GM21390 (cell line): ENCODE measurements around the gene SDC3.

ENCODE experiments used
- ATAC-seq: cut with Tn5 transposase; IDR thresholded peaks from one replicate; pipeline ENCODE4 v1.9.1; 2021; ENCODE audit not compliant: unreplicated experiment

SDC3 gene

GRCh38 chr1:30928789-30929134 lies 20.2 kb upstream of the SDC3 start:
- no peak for ATAC-seq

- ATAC-seq: no peak
Observed at GRCh38 chr1:30928171-30928570, 19.6 kb upstream of the SDC3 start.

GRCh38 chr1:30927448-30927847 lies 18.9 kb upstream of the SDC3 start:
- no peak for ATAC-seq

- no peak for ATAC-seq
Observed at GRCh38 chr1:30923597-30923996, 15.0 kb upstream of the SDC3 start.

- no peak for ATAC-seq
Observed at GRCh38 chr1:30920827-30921226, 12.3 kb upstream of the SDC3 start.

- ATAC-seq: no peak
Observed at GRCh38 chr1:30919025-30919881, 10.7 kb upstream of the SDC3 start.

- no peak for ATAC-seq
Observed at GRCh38 chr1:30916296-30916695, 7.7 kb upstream of the SDC3 start.

- ATAC-seq: no peak
Observed at GRCh38 chr1:30915491-30916230, 7.1 kb upstream of the SDC3 start.

- no peak for ATAC-seq
Observed at GRCh38 chr1:30914931-30915330, 6.4 kb upstream of the SDC3 start.

GRCh38 chr1:30914587-30914922 lies 6.0 kb upstream of the SDC3 start:
- ATAC-seq: no peak

- ATAC-seq: no peak
Observed at GRCh38 chr1:30912913-30913652, 4.5 kb upstream of the SDC3 start.

GRCh38 chr1:30912224-30912623 lies 3.7 kb upstream of the SDC3 start:
- no peak for ATAC-seq

- no peak for ATAC-seq
Observed at GRCh38 chr1:30911059-30911954, 2.7 kb upstream of the SDC3 start.

GRCh38 chr1:30909365-30910068 lies 959 bp upstream of the SDC3 start:
- no peak for ATAC-seq

- no peak for ATAC-seq
Observed at GRCh38 chr1:30908316-30908695, 252 bp downstream of the SDC3 start.

GRCh38 chr1:30907481-30908315 lies 860 bp downstream of the SDC3 start:
- ATAC-seq: no peak

GRCh38 chr1:30906631-30907441 lies 1.7 kb downstream of the SDC3 start:
- ATAC-seq: no peak

- no peak for ATAC-seq
Observed at GRCh38 chr1:30905916-30906620, 2.5 kb downstream of the SDC3 start.
